WTC11 (cell line): Measurements from ENCODE around the gene ZNF362. TPM values are rescaled to one million over a fixed set of nuclear protein-coding genes. Genes with fewer than 3 reads are reported as not detected.

Experiments
- ATAC-seq: fragments of 200-7000 bp; cut with Tn5 transposase; 2 replicates; pipeline ENCODE4 v1.10.0; 2021; ENCODE audit warnings: mild to moderate bottlenecking, moderate library complexity
- CTCF ChIA-PET: fragments of 300-600 bp; sonication (Branson Sonifier 250); formaldehyde crosslinking; loops from one replicate; lab custom pipeline; 2021; ENCODE audit warnings: antibody characterized with exemption; lab: Charles Lee
- POLR2A ChIA-PET: fragments of 350-600 bp; sonication (Branson Sonifier 250); formaldehyde crosslinking; loops from one replicate; lab custom pipeline; 2021; ENCODE audit warnings: antibody characterized with exemption; lab: Charles Lee
- DNase-seq: peaks from one replicate; pipeline ENCODE4 v3.0.0; 2021; ENCODE audit warnings: low spot score
- H3K27ac Mint-ChIP-seq: 2 replicates; pipeline ENCODE4 v1.8.0; 2021; ENCODE audit warnings: mixed read lengths
- H3K27me3 Mint-ChIP-seq: 2 replicates; pipeline ENCODE4 v1.8.0; 2021; ENCODE audit warnings: low read depth, mild to moderate bottlenecking, moderate library complexity, mixed read lengths
- H3K36me3 Mint-ChIP-seq: 2 replicates; pipeline ENCODE4 v1.8.0; 2021; ENCODE audit warnings: mixed read lengths
- H3K4me1 Mint-ChIP-seq: 2 replicates; pipeline ENCODE4 v1.8.0; 2022; ENCODE audit warnings: mixed read lengths
- H3K4me3 Mint-ChIP-seq: 2 replicates; pipeline ENCODE4 v1.8.0; 2021; ENCODE audit warnings: mild to moderate bottlenecking, moderate library complexity, mixed read lengths
- H3K9me3 Mint-ChIP-seq: 2 replicates; pipeline ENCODE4 v1.8.0; 2021; ENCODE audit warnings: mixed read lengths
- CREB1 ChIP-seq: sonication (generic); formaldehyde crosslinking; IDR thresholded peaks from 2 replicates; pipeline ENCODE4 v1.8.0; 2023; ENCODE audit warnings: mild to moderate bottlenecking, missing genetic modification reagents
- SP1 ChIP-seq: sonication (generic); formaldehyde crosslinking; conservative IDR thresholded peaks from 2 replicates; pipeline ENCODE4 v1.8.1; 2022; ENCODE audit warnings: missing genetic modification reagents
- TP53 ChIP-seq: sonication (generic); formaldehyde crosslinking; IDR thresholded peaks from 2 replicates; pipeline ENCODE4 v1.8.1; 2023; ENCODE audit warnings: mild to moderate bottlenecking, missing genetic modification reagents
- ZNF317 ChIP-seq: sonication (generic); formaldehyde crosslinking; IDR thresholded peaks from 2 replicates; pipeline ENCODE4 v1.8.1; 2023; ENCODE audit warnings: low read depth, mild to moderate bottlenecking, moderate library complexity, missing genetic modification reagents, borderline replicate concordance
- ZNF671 ChIP-seq: fragments of 250-450 bp; sonication (Bioruptor Pico); IDR thresholded peaks from 2 replicates; pipeline ENCODE4 v1.8.0; 2021; ENCODE audit warnings: mild to moderate bottlenecking
- total RNA-seq: library from RNA; stranded (reverse); gene quantifications from 3 replicates; pipeline ENCODE4 v1.2.3, GENCODE V29; 2021
- TF ChIP-seq, protein P1 (sequence below): sonication (generic); formaldehyde crosslinking; IDR thresholded peaks from 2 replicates; pipeline ENCODE4 v1.8.1; 2023; ENCODE audit warnings: mild to moderate bottlenecking, missing genetic modification reagents, moderate library complexity
- TF ChIP-seq, protein P2 (sequence below): sonication (generic); formaldehyde crosslinking; IDR thresholded peaks from 2 replicates; pipeline ENCODE4 v1.8.0; 2022; ENCODE audit warnings: mild to moderate bottlenecking, missing genetic modification reagents
- TF ChIP-seq, protein P3 (sequence below): sonication (generic); formaldehyde crosslinking; IDR thresholded peaks from 2 replicates; pipeline ENCODE4 v1.8.1; 2023; ENCODE audit warnings: mild to moderate bottlenecking, missing genetic modification reagents
- TF ChIP-seq, protein P4 (sequence below): fragments of 250-450 bp; sonication (Bioruptor Pico); IDR thresholded peaks from 2 replicates; pipeline ENCODE4 v1.8.0; 2021; ENCODE audit warnings: mild to moderate bottlenecking
- TF ChIP-seq, protein P5 (sequence below): sonication (generic); formaldehyde crosslinking; IDR thresholded peaks from 2 replicates; pipeline ENCODE4 v1.8.0; 2023; ENCODE audit warnings: missing genetic modification reagents, mild to moderate bottlenecking, borderline replicate concordance
- TF ChIP-seq, protein P6 (sequence below): sonication (generic); formaldehyde crosslinking; IDR thresholded peaks from 2 replicates; pipeline ENCODE4 v1.8.1; 2022; ENCODE audit warnings: mild to moderate bottlenecking, missing genetic modification reagents, moderate library complexity, borderline replicate concordance
- TF ChIP-seq, protein P7 (sequence below): sonication (generic); formaldehyde crosslinking; IDR thresholded peaks from 2 replicates; pipeline ENCODE4 v1.8.1; 2023; ENCODE audit warnings: mild to moderate bottlenecking, missing genetic modification reagents, borderline replicate concordance
- TF ChIP-seq, protein P8 (sequence below): fragments of 250-450 bp; sonication (Bioruptor Pico); IDR thresholded peaks from 2 replicates; pipeline ENCODE4 v1.9.0; 2021; ENCODE audit warnings: mild to moderate bottlenecking

Gene ZNF362
- total RNA-seq, 1 experiment from 2014 or later: 24.2 TPM

DNA sequence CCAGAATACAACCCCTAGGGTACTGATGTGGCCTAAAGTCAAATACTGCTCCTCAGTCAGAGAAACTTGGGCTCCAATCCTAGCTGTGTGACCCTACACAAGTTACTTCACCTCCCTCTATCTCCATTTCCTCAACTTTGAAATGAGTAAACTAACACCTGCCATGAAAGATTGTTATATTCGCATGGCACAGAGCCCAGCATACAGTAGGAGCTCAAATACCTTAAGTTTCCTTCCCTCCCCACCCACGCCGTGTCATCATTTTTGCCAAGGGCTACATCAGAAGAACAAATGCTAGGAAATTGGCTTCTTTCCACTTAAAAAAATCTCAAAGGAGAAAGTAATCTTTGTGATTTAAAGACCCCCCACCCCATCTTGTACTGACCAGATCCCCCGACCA, 22.2 kb upstream of the ZNF362 start:
- TF ChIP-seq, protein P1, sequence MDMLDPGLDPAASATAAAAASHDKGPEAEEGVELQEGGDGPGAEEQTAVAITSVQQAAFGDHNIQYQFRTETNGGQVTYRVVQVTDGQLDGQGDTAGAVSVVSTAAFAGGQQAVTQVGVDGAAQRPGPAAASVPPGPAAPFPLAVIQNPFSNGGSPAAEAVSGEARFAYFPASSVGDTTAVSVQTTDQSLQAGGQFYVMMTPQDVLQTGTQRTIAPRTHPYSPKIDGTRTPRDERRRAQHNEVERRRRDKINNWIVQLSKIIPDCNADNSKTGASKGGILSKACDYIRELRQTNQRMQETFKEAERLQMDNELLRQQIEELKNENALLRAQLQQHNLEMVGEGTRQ (CRISPR knock-in tag): no peak
- TF ChIP-seq, protein P2, sequence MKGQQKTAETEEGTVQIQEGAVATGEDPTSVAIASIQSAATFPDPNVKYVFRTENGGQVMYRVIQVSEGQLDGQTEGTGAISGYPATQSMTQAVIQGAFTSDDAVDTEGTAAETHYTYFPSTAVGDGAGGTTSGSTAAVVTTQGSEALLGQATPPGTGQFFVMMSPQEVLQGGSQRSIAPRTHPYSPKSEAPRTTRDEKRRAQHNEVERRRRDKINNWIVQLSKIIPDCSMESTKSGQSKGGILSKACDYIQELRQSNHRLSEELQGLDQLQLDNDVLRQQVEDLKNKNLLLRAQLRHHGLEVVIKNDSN (CRISPR knock-in tag): no peak
- TF ChIP-seq CREB1 (no peak), ZNF671 (CRISPR knock-in tag) (no peak), SP1 (CRISPR knock-in tag) (no peak), ZNF317 (CRISPR knock-in tag) (no peak), TP53 (CRISPR knock-in tag) (no peak)
- TF ChIP-seq, protein P3, sequence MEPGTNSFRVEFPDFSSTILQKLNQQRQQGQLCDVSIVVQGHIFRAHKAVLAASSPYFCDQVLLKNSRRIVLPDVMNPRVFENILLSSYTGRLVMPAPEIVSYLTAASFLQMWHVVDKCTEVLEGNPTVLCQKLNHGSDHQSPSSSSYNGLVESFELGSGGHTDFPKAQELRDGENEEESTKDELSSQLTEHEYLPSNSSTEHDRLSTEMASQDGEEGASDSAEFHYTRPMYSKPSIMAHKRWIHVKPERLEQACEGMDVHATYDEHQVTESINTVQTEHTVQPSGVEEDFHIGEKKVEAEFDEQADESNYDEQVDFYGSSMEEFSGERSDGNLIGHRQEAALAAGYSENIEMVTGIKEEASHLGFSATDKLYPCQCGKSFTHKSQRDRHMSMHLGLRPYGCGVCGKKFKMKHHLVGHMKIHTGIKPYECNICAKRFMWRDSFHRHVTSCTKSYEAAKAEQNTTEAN (CRISPR knock-in tag): no peak
- TF ChIP-seq, protein P4, sequence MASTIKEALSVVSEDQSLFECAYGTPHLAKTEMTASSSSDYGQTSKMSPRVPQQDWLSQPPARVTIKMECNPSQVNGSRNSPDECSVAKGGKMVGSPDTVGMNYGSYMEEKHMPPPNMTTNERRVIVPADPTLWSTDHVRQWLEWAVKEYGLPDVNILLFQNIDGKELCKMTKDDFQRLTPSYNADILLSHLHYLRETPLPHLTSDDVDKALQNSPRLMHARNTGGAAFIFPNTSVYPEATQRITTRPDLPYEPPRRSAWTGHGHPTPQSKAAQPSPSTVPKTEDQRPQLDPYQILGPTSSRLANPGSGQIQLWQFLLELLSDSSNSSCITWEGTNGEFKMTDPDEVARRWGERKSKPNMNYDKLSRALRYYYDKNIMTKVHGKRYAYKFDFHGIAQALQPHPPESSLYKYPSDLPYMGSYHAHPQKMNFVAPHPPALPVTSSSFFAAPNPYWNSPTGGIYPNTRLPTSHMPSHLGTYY (CRISPR knock-in tag): no peak
- TF ChIP-seq, protein P5, sequence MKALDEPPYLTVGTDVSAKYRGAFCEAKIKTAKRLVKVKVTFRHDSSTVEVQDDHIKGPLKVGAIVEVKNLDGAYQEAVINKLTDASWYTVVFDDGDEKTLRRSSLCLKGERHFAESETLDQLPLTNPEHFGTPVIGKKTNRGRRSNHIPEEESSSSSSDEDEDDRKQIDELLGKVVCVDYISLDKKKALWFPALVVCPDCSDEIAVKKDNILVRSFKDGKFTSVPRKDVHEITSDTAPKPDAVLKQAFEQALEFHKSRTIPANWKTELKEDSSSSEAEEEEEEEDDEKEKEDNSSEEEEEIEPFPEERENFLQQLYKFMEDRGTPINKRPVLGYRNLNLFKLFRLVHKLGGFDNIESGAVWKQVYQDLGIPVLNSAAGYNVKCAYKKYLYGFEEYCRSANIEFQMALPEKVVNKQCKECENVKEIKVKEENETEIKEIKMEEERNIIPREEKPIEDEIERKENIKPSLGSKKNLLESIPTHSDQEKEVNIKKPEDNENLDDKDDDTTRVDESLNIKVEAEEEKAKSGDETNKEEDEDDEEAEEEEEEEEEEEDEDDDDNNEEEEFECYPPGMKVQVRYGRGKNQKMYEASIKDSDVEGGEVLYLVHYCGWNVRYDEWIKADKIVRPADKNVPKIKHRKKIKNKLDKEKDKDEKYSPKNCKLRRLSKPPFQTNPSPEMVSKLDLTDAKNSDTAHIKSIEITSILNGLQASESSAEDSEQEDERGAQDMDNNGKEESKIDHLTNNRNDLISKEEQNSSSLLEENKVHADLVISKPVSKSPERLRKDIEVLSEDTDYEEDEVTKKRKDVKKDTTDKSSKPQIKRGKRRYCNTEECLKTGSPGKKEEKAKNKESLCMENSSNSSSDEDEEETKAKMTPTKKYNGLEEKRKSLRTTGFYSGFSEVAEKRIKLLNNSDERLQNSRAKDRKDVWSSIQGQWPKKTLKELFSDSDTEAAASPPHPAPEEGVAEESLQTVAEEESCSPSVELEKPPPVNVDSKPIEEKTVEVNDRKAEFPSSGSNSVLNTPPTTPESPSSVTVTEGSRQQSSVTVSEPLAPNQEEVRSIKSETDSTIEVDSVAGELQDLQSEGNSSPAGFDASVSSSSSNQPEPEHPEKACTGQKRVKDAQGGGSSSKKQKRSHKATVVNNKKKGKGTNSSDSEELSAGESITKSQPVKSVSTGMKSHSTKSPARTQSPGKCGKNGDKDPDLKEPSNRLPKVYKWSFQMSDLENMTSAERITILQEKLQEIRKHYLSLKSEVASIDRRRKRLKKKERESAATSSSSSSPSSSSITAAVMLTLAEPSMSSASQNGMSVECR (CRISPR knock-in tag): no peak
- TF ChIP-seq, protein P6, sequence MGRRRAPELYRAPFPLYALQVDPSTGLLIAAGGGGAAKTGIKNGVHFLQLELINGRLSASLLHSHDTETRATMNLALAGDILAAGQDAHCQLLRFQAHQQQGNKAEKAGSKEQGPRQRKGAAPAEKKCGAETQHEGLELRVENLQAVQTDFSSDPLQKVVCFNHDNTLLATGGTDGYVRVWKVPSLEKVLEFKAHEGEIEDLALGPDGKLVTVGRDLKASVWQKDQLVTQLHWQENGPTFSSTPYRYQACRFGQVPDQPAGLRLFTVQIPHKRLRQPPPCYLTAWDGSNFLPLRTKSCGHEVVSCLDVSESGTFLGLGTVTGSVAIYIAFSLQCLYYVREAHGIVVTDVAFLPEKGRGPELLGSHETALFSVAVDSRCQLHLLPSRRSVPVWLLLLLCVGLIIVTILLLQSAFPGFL (CRISPR knock-in tag): no peak
- TF ChIP-seq, protein P7, sequence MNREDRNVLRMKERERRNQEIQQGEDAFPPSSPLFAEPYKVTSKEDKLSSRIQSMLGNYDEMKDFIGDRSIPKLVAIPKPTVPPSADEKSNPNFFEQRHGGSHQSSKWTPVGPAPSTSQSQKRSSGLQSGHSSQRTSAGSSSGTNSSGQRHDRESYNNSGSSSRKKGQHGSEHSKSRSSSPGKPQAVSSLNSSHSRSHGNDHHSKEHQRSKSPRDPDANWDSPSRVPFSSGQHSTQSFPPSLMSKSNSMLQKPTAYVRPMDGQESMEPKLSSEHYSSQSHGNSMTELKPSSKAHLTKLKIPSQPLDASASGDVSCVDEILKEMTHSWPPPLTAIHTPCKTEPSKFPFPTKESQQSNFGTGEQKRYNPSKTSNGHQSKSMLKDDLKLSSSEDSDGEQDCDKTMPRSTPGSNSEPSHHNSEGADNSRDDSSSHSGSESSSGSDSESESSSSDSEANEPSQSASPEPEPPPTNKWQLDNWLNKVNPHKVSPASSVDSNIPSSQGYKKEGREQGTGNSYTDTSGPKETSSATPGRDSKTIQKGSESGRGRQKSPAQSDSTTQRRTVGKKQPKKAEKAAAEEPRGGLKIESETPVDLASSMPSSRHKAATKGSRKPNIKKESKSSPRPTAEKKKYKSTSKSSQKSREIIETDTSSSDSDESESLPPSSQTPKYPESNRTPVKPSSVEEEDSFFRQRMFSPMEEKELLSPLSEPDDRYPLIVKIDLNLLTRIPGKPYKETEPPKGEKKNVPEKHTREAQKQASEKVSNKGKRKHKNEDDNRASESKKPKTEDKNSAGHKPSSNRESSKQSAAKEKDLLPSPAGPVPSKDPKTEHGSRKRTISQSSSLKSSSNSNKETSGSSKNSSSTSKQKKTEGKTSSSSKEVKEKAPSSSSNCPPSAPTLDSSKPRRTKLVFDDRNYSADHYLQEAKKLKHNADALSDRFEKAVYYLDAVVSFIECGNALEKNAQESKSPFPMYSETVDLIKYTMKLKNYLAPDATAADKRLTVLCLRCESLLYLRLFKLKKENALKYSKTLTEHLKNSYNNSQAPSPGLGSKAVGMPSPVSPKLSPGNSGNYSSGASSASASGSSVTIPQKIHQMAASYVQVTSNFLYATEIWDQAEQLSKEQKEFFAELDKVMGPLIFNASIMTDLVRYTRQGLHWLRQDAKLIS (CRISPR knock-in tag): no peak
- TF ChIP-seq, protein P8, sequence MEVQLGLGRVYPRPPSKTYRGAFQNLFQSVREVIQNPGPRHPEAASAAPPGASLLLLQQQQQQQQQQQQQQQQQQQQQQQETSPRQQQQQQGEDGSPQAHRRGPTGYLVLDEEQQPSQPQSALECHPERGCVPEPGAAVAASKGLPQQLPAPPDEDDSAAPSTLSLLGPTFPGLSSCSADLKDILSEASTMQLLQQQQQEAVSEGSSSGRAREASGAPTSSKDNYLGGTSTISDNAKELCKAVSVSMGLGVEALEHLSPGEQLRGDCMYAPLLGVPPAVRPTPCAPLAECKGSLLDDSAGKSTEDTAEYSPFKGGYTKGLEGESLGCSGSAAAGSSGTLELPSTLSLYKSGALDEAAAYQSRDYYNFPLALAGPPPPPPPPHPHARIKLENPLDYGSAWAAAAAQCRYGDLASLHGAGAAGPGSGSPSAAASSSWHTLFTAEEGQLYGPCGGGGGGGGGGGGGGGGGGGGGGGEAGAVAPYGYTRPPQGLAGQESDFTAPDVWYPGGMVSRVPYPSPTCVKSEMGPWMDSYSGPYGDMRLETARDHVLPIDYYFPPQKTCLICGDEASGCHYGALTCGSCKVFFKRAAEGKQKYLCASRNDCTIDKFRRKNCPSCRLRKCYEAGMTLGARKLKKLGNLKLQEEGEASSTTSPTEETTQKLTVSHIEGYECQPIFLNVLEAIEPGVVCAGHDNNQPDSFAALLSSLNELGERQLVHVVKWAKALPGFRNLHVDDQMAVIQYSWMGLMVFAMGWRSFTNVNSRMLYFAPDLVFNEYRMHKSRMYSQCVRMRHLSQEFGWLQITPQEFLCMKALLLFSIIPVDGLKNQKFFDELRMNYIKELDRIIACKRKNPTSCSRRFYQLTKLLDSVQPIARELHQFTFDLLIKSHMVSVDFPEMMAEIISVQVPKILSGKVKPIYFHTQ (CRISPR knock-in tag): no peak
- TF ChIP-seq, all 79 proteins: peak for 0
- DNase-seq (no peak), ATAC-seq (no peak)
- no peak overlapping the region for H3K27ac Mint-ChIP-seq
- peaks cover 3% of the 10 kb centered on the region for H3K9me3 Mint-ChIP-seq
- peaks cover 16% of the 10 kb centered on the region for H3K4me1 Mint-ChIP-seq
- POLR2A ChIA-PET: no interaction called here
- no peak overlapping the region for H3K4me3 Mint-ChIP-seq
- H3K36me3 Mint-ChIP-seq: peaks cover 2% of the 10 kb centered on the region; the same call in 1 of the 2 replicates
- H3K27me3 Mint-ChIP-seq: peaks cover 3% of the 10 kb centered on the region
- CTCF ChIA-PET: interaction anchor here (0.7 to 1.2 kb wide), 2 partner anchors 21 to 61 kb away, joined by 3 to 4 read pairs; no protein-coding TSS in a partner anchor
